A549 (cell line): ENCODE data around the gene HACL1. TPM values are rescaled to one million over a fixed set of nuclear protein-coding genes. Genes with fewer than 3 reads are reported as not detected.

ENCODE experiments used
- ATAC-seq, 2 experiments: fragments of 200-7000 bp in 1 of 2; fragments of >200 bp in 1 of 2; cut with Nextera tagmentation in 1 of 2; cut with Tn5 transposase in 1 of 2; 3 replicates each; pipeline versions ENCODE4 v1.8.0 to v1.9.1; 2018 to 2020; ENCODE audit warnings: mild to moderate bottlenecking in 1 of 2, moderate library complexity in 1 of 2
- CTCF ChIA-PET: fragments of 300-600 bp; sonication (Branson Sonifier 250); formaldehyde crosslinking; extraction: SDS; loops from one replicate; lab custom pipeline; 2021; ENCODE audit warnings: antibody characterized with exemption, inconsistent platforms; lab: Yijun Ruan, JAX
- POLR2A ChIA-PET: fragments of 350-600 bp; formaldehyde crosslinking; extraction: SDS; loops from one replicate; lab custom pipeline; 2021; ENCODE audit warnings: antibody characterized with exemption, inconsistent platforms; lab: Yijun Ruan, JAX
- DNase-seq, 2 experiments: peaks; one replicate each; pipeline versions ENCODE4 v3.0.0 to v3.0.0-alpha.2; 2011 to 2016; ENCODE audit warnings: low read depth in 1 of 2, low spot score in 1 of 2
- FAIRE-seq: peaks from 2 replicates; lab custom pipeline; 2011; peaks lifted over from hg19 to GRCh38; lab: Jason Lieb, UNC
- H3K27ac ChIP-seq, 2 experiments: fragments of >200 bp; sonication (Bioruptor Twin); formaldehyde crosslinking; 3 replicates each; pipeline ENCODE4 v1.5.1; 2016 to 2017
- H3K4me1 ChIP-seq: fragments of >200 bp; sonication (Bioruptor Twin); formaldehyde crosslinking; 3 replicates; pipeline ENCODE4 v1.6.1; 2016
- H3K4me2 ChIP-seq: fragments of >200 bp; sonication (Bioruptor Twin); formaldehyde crosslinking; 3 replicates; pipeline ENCODE4 v1.6.1; 2016
- H3K4me3 ChIP-seq: fragments of >200 bp; sonication (Bioruptor Twin); formaldehyde crosslinking; 3 replicates; pipeline ENCODE4 v1.5.1; 2016
- H3K9me3 ChIP-seq: fragments of >200 bp; sonication (Bioruptor Twin); formaldehyde crosslinking; 3 replicates; pipeline ENCODE4 v1.6.1; 2016
- CBX8 ChIP-seq: fragments of 200-600 bp; sonication (generic); IDR thresholded peaks from 2 replicates; pipeline ENCODE4 v1.6.1; 2016
- CHD4 ChIP-seq: fragments of 200-600 bp; sonication (generic); IDR thresholded peaks from 2 replicates; pipeline ENCODE4 v1.6.1; 2016; ENCODE audit warnings: antibody characterized with exemption, mild to moderate bottlenecking, borderline replicate concordance
- ESRRA ChIP-seq: fragments of 150-350 bp; IDR thresholded peaks from 2 replicates; pipeline ENCODE4 v1.6.1; 2014; ENCODE audit warnings: mild to moderate bottlenecking, low read length, borderline replicate concordance
- FOSL2 ChIP-seq, 2 experiments: fragments of 450-650 bp in 1 of 2; fragments of >200 bp in 1 of 2; sonication (Bioruptor Twin) in 1 of 2; formaldehyde crosslinking; IDR thresholded peaks; 2 replicates each; pipeline versions ENCODE4 v1.5.0 to v1.6.1; 2016 to 2020; ENCODE audit warnings: mild to moderate bottlenecking in 1 of 2, moderate library complexity in 1 of 2
- GATA3 ChIP-seq: IDR thresholded peaks from 2 replicates; pipeline ENCODE4 v1.6.1; 2012; ENCODE audit warnings: borderline replicate concordance
- HOXA7 ChIP-seq: fragments of 250-450 bp; sonication (Bioruptor Pico); IDR thresholded peaks from 2 replicates; pipeline ENCODE4 v1.5.0; 2020; ENCODE audit warnings: mild to moderate bottlenecking, moderate library complexity
- KDM5A ChIP-seq: fragments of 200-600 bp; sonication (generic); IDR thresholded peaks from 2 replicates; pipeline ENCODE4 v1.6.1; 2016; ENCODE audit warnings: antibody characterized with exemption, mild to moderate bottlenecking
- MAFK ChIP-seq: fragments of 450-650 bp; IDR thresholded peaks from 2 replicates; pipeline ENCODE4 v1.6.1; 2014; ENCODE audit not compliant: partially characterized antibody
- NR3C1 ChIP-seq: fragments of >200 bp; sonication (Bioruptor Twin); formaldehyde crosslinking; IDR thresholded peaks from 3 replicates; pipeline ENCODE4 v1.6.1; 2017
- POLR2A ChIP-seq: IDR thresholded peaks from 2 replicates; pipeline ENCODE4 v1.6.1; 2012; ENCODE audit warnings: mild to moderate bottlenecking, low read length
- RFX5 ChIP-seq: fragments of 450-650 bp; IDR thresholded peaks from 2 replicates; pipeline ENCODE4 v1.7.1; 2014; ENCODE audit warnings: antibody characterized with exemption, mild to moderate bottlenecking, moderate library complexity
- ZFP36 ChIP-seq: fragments of 450-650 bp; IDR thresholded peaks from 2 replicates; pipeline ENCODE4 v1.6.1; 2014; ENCODE audit warnings: borderline replicate concordance; ENCODE audit not compliant: partially characterized antibody
- WGBS: methylation state at CpG from one replicate; pipeline ENCODE4 v1.1.6; 2017; ENCODE audit errors: missing lambda C conversion rate; 5-methylcytosine and 5-hydroxymethylcytosine counted together
- polyA plus RNA-seq, 4 experiments: library from polyadenylated mRNA; depleted of rRNA in 3 of 4; stranded (reverse); fragments of >200 nt; fragmentation: RNase III in 1 of 4; extraction: RNeasy Plus Mini Kit Qiagen cat#74134 plus additional on column Dnase treatment in 1 of 4; gene quantifications; 2 replicates in 3 of 4; 3 replicates in 1 of 4; pipeline ENCODE4 v1.2.3, GENCODE V29; 2011 to 2017
- TF ChIP-seq, protein P1 (sequence below): IDR thresholded peaks from 2 replicates; pipeline ENCODE4 v1.6.1; 2012
- TF ChIP-seq, protein P2 (sequence below): IDR thresholded peaks from 2 replicates; pipeline ENCODE4 v1.6.1; 2012; ENCODE audit warnings: low read depth, borderline replicate concordance
- TF ChIP-seq, protein P3 (sequence below): fragments of >200 bp; sonication (Bioruptor Twin); formaldehyde crosslinking; IDR thresholded peaks from 2 replicates; pipeline ENCODE4 v1.6.1; 2016
- TF ChIP-seq, protein P4 (sequence below): fragments of 450-650 bp; IDR thresholded peaks from 2 replicates; pipeline ENCODE4 v1.6.1; 2014; ENCODE audit warnings: antibody characterized with exemption
- TF ChIP-seq, protein P5 (sequence below): fragments of >200 bp; sonication (Bioruptor Twin); formaldehyde crosslinking; IDR thresholded peaks from 3 replicates; pipeline ENCODE4 v1.5.1; 2016

Gene HACL1
- polyA plus RNA-seq, 2 of the 4 experiments (the other 2 are of a cell fraction) = 26.3 to 51.0 TPM

DNA sequence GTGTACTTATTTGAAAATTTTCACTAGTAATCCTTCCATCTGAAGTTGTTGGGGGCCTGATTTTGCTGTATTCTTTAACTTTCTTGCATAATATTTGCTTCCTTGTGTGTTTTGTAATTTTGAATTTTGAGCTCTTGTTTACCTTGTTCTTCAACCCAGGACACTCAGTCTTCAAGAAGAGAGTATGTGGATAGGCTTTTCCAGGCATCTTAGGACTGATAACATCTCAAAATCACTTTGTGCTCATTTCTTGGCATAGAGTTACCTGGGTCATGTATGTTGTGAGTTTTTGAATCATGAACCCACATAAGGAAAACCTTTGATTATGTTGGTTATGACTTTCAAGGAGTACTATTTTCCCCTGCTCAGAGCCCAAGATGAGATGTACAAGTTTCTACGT is 13.6 kb upstream of the HACL1 start:
- H3K4me2 ChIP-seq = no peak overlapping the region
- CTCF ChIA-PET = interaction anchor here (2.6 to 4.6 kb wide), 2 partner anchors 12 to 15 kb away, joined by 8 to 27 read pairs; no protein-coding TSS in a partner anchor
- TF ChIP-seq, protein P1, sequence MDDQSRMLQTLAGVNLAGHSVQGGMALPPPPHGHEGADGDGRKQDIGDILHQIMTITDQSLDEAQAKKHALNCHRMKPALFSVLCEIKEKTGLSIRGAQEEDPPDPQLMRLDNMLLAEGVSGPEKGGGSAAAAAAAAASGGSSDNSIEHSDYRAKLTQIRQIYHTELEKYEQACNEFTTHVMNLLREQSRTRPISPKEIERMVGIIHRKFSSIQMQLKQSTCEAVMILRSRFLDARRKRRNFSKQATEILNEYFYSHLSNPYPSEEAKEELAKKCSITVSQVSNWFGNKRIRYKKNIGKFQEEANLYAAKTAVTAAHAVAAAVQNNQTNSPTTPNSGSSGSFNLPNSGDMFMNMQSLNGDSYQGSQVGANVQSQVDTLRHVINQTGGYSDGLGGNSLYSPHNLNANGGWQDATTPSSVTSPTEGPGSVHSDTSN = no peak
- TF ChIP-seq CBX8 (no peak), POLR2A (no peak), GATA3 (no peak), MAFK (no peak), CHD4 (no peak), ESRRA (no peak), NR3C1 (no peak), RFX5 (no peak), ZFP36 (no peak)
- TF ChIP-seq, protein P2, sequence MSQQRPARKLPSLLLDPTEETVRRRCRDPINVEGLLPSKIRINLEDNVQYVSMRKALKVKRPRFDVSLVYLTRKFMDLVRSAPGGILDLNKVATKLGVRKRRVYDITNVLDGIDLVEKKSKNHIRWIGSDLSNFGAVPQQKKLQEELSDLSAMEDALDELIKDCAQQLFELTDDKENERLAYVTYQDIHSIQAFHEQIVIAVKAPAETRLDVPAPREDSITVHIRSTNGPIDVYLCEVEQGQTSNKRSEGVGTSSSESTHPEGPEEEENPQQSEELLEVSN = no peak
- TF ChIP-seq, protein P3, sequence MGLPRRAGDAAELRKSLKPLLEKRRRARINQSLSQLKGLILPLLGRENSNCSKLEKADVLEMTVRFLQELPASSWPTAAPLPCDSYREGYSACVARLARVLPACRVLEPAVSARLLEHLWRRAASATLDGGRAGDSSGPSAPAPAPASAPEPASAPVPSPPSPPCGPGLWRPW = no peak
- TF ChIP-seq, protein P4, sequence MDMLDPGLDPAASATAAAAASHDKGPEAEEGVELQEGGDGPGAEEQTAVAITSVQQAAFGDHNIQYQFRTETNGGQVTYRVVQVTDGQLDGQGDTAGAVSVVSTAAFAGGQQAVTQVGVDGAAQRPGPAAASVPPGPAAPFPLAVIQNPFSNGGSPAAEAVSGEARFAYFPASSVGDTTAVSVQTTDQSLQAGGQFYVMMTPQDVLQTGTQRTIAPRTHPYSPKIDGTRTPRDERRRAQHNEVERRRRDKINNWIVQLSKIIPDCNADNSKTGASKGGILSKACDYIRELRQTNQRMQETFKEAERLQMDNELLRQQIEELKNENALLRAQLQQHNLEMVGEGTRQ = no peak
- TF ChIP-seq, protein P5, sequence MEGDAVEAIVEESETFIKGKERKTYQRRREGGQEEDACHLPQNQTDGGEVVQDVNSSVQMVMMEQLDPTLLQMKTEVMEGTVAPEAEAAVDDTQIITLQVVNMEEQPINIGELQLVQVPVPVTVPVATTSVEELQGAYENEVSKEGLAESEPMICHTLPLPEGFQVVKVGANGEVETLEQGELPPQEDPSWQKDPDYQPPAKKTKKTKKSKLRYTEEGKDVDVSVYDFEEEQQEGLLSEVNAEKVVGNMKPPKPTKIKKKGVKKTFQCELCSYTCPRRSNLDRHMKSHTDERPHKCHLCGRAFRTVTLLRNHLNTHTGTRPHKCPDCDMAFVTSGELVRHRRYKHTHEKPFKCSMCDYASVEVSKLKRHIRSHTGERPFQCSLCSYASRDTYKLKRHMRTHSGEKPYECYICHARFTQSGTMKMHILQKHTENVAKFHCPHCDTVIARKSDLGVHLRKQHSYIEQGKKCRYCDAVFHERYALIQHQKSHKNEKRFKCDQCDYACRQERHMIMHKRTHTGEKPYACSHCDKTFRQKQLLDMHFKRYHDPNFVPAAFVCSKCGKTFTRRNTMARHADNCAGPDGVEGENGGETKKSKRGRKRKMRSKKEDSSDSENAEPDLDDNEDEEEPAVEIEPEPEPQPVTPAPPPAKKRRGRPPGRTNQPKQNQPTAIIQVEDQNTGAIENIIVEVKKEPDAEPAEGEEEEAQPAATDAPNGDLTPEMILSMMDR = no peak
- TF ChIP-seq, all 56 proteins: peak for 0
- H3K27ac ChIP-seq = no peak overlapping the region
- ATAC-seq (no peak), FAIRE-seq (no peak), DNase-seq (no peak)
- POLR2A ChIA-PET = interaction anchor here (1.4 kb wide), 1 partner anchor 13 kb away, joined by 4 read pairs; the partner anchor contains the start of genes BTD and HACL1
- no peaks in the 10 kb centered on the region for H3K9me3 ChIP-seq
- WGBS = 92% methylated on average over 1 of the region's 1 CpG
- H3K4me3 ChIP-seq = no peak overlapping the region
- H3K4me1 ChIP-seq = peaks cover 15% of the 10 kb centered on the region

DNA sequence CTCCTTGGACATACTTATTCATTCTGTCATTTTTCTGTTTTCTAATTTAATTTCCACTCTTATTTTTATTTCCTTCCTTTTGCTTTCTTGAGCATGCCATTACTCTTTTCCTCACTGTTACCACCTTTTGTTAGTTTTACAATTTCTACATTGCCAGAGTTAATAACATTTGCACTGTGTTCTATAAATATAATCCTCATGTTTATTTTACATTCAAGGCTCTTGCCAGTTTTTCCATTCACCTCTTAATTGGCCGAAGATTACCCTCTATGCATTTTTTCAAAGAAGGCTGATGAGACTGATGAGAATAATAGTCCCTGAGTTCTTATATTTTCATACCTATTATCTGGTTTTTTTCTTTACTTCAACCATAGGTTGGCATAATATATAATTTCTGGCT is 10.6 kb upstream of the HACL1 start:
- POLR2A ChIA-PET = interaction anchor here (0.9 kb wide), 1 partner anchor 10 kb away, joined by 4 read pairs; no protein-coding TSS in a partner anchor
- no peak for FAIRE-seq
- Histone ChIP-seq H3K4me1 (peaks cover 34% of the 10 kb centered on the region), H3K9me3 (no peaks in the 10 kb centered on the region), H3K4me3 (no peak overlapping the region), H3K4me2 (no peak overlapping the region), H3K27ac (no peak overlapping the region)
- 81% methylated on average over 1 of the region's 1 CpG for WGBS
- ATAC-seq = no peak
- DNase-seq = no peak
- CTCF ChIA-PET = interaction anchor here (0.6 to 2.9 kb wide), 3 partner anchors 18 to 706 kb away, joined by 3 to 7 read pairs (median 3); no protein-coding TSS in a partner anchor
- TF ChIP-seq ZFP36 (no peak), FOSL2 (IDR thresholded peaks at IDR 0.05) (no peak), FOSL2 (CRISPR knock-in tag; IDR thresholded peaks at IDR 0.05) (no peak), HOXA7 (CRISPR knock-in tag) (no peak), KDM5A (no peak)
- TF ChIP-seq, protein P1 = no peak
